Keratinocyte (primary cell): Measurements from ENCODE around the gene EXOC4. TPM values are rescaled to one million over a fixed set of nuclear protein-coding genes. Genes with fewer than 3 reads are reported as not detected.

ENCODE experiments used
- DNase-seq: peaks from one replicate; pipeline ENCODE4 v3.0.0-alpha.2; 2011; ENCODE audit warnings: low read depth, missing footprints, low spot score
- FAIRE-seq: peaks from 2 replicates; lab custom pipeline; 2011; peaks lifted over from hg19 to GRCh38; lab: Jason Lieb, UNC
- H2AFZ ChIP-seq: 2 replicates; pipeline ENCODE4 v1.6.0; 2012; ENCODE audit warnings: low read length, control low read depth, inconsistent platforms; ENCODE audit not compliant: control insufficient read depth
- H3K27ac ChIP-seq: 2 replicates; pipeline ENCODE4 v1.5.1; 2011; ENCODE audit warnings: low read length; ENCODE audit not compliant: control insufficient read depth, insufficient read depth
- H3K27me3 ChIP-seq: 3 replicates; pipeline ENCODE4 v1.6.0; 2011; ENCODE audit warnings: low read length; ENCODE audit not compliant: control insufficient read depth, insufficient read depth; ENCODE audit errors: extremely low read depth
- H3K36me3 ChIP-seq, 2 experiments: 2 replicates in 1 of 2; 3 replicates in 1 of 2; pipeline ENCODE4 v1.5.1; 2011; ENCODE audit warnings: low read length in 2 of 2, mild to moderate bottlenecking in 1 of 2; ENCODE audit not compliant: control insufficient read depth in 2 of 2, insufficient read depth in 2 of 2; ENCODE audit errors: extremely low read depth in 1 of 2
- H3K4me1 ChIP-seq: 3 replicates; pipeline ENCODE4 v1.5.1; 2011; ENCODE audit warnings: low read length; ENCODE audit not compliant: control insufficient read depth, insufficient read depth; ENCODE audit errors: extremely low read depth
- H3K4me2 ChIP-seq: 3 replicates; pipeline ENCODE4 v1.6.0; 2011; ENCODE audit warnings: low read depth, low read length; ENCODE audit not compliant: control insufficient read depth, insufficient read depth; ENCODE audit errors: extremely low read depth
- H3K4me3 ChIP-seq, 3 experiments: fragments of 200-600 bp in 1 of 3; sonication (generic) in 1 of 3; 2 replicates in 2 of 3; 3 replicates in 1 of 3; pipeline ENCODE4 v1.5.1; 2011 to 2016; ENCODE audit warnings: low read length in 3 of 3, mild to moderate bottlenecking in 3 of 3, control low read depth in 2 of 3, inconsistent platforms in 1 of 3, low read depth in 1 of 3, mixed read lengths in 1 of 3, mixed run types in 1 of 3, moderate library complexity in 1 of 3; ENCODE audit not compliant: control insufficient read depth in 2 of 3, insufficient read depth in 2 of 3; ENCODE audit errors: extremely low read depth in 1 of 3
- H3K79me2 ChIP-seq: 2 replicates; pipeline ENCODE4 v1.6.0; 2012; ENCODE audit warnings: low read length; ENCODE audit not compliant: control insufficient read depth, insufficient read depth
- H3K9ac ChIP-seq: 3 replicates; pipeline ENCODE4 v1.6.0; 2011; ENCODE audit warnings: low read length; ENCODE audit not compliant: control insufficient read depth, insufficient read depth; ENCODE audit errors: extremely low read depth
- H3K9me1 ChIP-seq: 3 replicates; pipeline ENCODE4 v1.6.0; 2011; ENCODE audit warnings: low read length; ENCODE audit not compliant: control insufficient read depth, insufficient read depth; ENCODE audit errors: extremely low read depth
- H3K9me3 ChIP-seq: 2 replicates; pipeline ENCODE4 v1.5.1; 2012; ENCODE audit warnings: low read depth, low read length; ENCODE audit not compliant: control insufficient read depth
- H4K20me1 ChIP-seq: 3 replicates; pipeline ENCODE4 v1.6.0; 2011; ENCODE audit warnings: low read length; ENCODE audit not compliant: control insufficient read depth, insufficient read depth; ENCODE audit errors: extremely low read depth
- CTCF ChIP-seq, 3 experiments: IDR thresholded peaks in 1 of 3; conservative IDR thresholded peaks in 1 of 3; optimal IDR thresholded peaks in 1 of 3; 2 replicates in 2 of 3; 3 replicates in 1 of 3; pipeline versions ENCODE3 to v1.5.1; 2011; ENCODE audit warnings: low read length in 3 of 3, mild to moderate bottlenecking in 3 of 3, moderate library complexity in 2 of 3, control low read depth in 1 of 3, inconsistent platforms in 1 of 3; ENCODE audit not compliant: insufficient read depth in 2 of 3; ENCODE audit errors: extremely low read depth in 1 of 3
- EZH2 ChIP-seq: IDR thresholded peaks from one replicate; pipeline ENCODE4 v1.6.1; 2012; ENCODE audit warnings: inconsistent platforms, mild to moderate bottlenecking, low read length, moderate library complexity
- dilution Hi-C: fragments of 300-500 bp; cut with MboI; formaldehyde crosslinking; loops from one replicate; pipeline ENCODE4 v1.7.0; 2020; ENCODE audit warnings: low sequenced_read_pairs; ENCODE audit not compliant: extremely low pct_ligation_motif_present
- polyA plus RNA-seq, 5 experiments: library from polyadenylated mRNA; depleted of rRNA in 3 of 5; stranded (reverse) in 3 of 5; stranded (forward) in 1 of 5; unstranded in 1 of 5; fragments of >200 nt; gene quantifications; 1 replicate in 1 of 5; 2 replicates in 3 of 5; 3 replicates in 1 of 5; pipeline versions ENCODE4 v1.2.1 to v1.2.3, GENCODE V29; 2011 to 2012; ENCODE audit warnings: missing spikeins in 2 of 5, low read depth in 1 of 5, low replicate concordance in 1 of 5

Gene EXOC4
- polyA plus RNA-seq, 1 donor (not counting 4 experiments of a cell fraction or from before 2014, with no cell fraction given) = 52.6 TPM

DNA sequence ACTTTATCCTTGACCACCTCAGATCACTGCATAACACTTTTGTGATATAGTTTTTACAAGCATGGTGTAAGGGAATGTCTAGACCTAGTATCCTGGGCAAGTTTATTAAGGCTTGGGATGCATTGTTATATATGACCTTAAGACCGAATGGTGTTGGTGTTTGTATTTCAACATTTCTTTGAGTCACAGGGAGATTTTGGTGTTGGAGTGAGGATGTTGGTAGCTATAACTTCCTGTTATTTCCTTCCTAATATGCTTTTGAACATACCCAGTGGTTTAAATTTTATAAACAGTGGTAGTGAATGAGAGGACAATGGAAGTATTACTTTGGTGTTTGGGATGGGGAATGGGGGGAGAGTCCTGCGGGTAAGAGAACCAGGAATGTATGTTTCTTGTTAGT lies 2.6 kb downstream of the EXOC4 start:
- FAIRE-seq (no peak), DNase-seq (no peak)
- Histone ChIP-seq H3K27ac (no peak overlapping the region), H3K4me3 (no peak overlapping the region), H3K4me2 (no peak overlapping the region), H3K27me3 (no peaks in the 10 kb centered on the region), H3K4me1 (peaks cover 7% of the 10 kb centered on the region), H2AFZ (no peak overlapping the region), H3K9me3 (no peaks in the 10 kb centered on the region), H4K20me1 (no peaks in the 10 kb centered on the region), H3K79me2 (peaks cover 48% of the 10 kb centered on the region), H3K36me3 (no peaks in the 10 kb centered on the region), H3K9ac (no peak overlapping the region), H3K9me1 (no peaks in the 10 kb centered on the region)
- TF ChIP-seq EZH2 = no peak
- TF ChIP-seq CTCF (optimal IDR thresholded peaks at IDR 0.05 in 1 of 3, IDR thresholded peaks at IDR 0.05 in 1 of 3, conservative IDR thresholded peaks at IDR 0.05 in 1 of 3; ENCODE audit: extremely low read depth in 1 of 3, insufficient read depth in 2 of 3, low read length in 3 of 3) = no peak
- dilution Hi-C loops = no loop called here

DNA sequence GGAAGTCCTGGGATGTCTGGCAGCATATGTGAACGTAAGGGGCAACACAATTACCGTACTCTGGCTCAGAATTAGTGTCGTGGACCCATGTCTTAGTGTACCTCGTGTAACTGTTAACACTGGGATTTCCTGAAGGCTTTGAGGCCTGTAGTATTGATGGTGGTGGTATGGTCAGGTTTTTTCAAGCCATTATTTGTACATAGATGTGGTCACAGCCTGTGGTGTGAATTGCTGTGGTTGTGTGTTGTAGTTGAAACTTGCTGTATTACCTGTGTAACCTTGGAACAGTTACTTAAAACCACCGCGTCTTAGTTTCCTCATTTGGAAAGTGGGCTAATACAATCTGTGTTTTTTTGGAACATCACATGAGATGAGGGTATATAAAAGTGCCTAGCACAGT lies 5.3 kb downstream of the EXOC4 start:
- no peak for FAIRE-seq
- no peak for TF ChIP-seq CTCF (optimal IDR thresholded peaks at IDR 0.05 in 1 of 3, IDR thresholded peaks at IDR 0.05 in 1 of 3, conservative IDR thresholded peaks at IDR 0.05 in 1 of 3; ENCODE audit: extremely low read depth in 1 of 3, insufficient read depth in 2 of 3, low read length in 3 of 3)
- TF ChIP-seq EZH2 = no peak

More for the DNA sequence above, 5.3 kb downstream of the EXOC4 start:
- Histone ChIP-seq H4K20me1 (no peaks in the 10 kb centered on the region), H3K36me3 (no peaks in the 10 kb centered on the region), H3K9me3 (no peaks in the 10 kb centered on the region), H3K27me3 (no peaks in the 10 kb centered on the region), H3K4me1 (peaks cover 7% of the 10 kb centered on the region), H3K79me2 (peaks cover 48% of the 10 kb centered on the region), H3K9me1 (no peaks in the 10 kb centered on the region), H3K27ac (no peak overlapping the region), H3K4me3 (no peak overlapping the region), H2AFZ (no peak overlapping the region), H3K4me2 (no peak overlapping the region), H3K9ac (no peak overlapping the region)
- no peak for DNase-seq
- dilution Hi-C loops = no loop called here
